ENCODE measurements around the gene KCNG4. TPM values are rescaled to one million over a fixed set of nuclear protein-coding genes. Genes with fewer than 3 reads are reported as not detected.
A peak's percentile ranks its signal among the peaks of the same experiment; 100 is the strongest.
"Not testable (repeated sequence)": the region's sequence is repeated elsewhere in the genome, so short reads cannot be mapped to it uniquely, and the experiment has no call there.

The KCNG4 gene
- total RNA-seq, 2 donors from 2014 or later, result not detected

GRCh38 chr16:84207251-84207650, 32.6 kb downstream of the KCNG4 start:
- no peaks in the 10 kb centered on the region for H3K36me3 ChIP-seq
- H3K27me3 ChIP-seq, result no peaks in the 10 kb centered on the region
- no peaks in the 10 kb centered on the region for H3K4me1 ChIP-seq
- H3K9me3 ChIP-seq, result no peaks in the 10 kb centered on the region
- no peak overlapping the region for H3K4me3 ChIP-seq
- no peak for TF ChIP-seq CTCF (IDR thresholded peaks at IDR 0.05)
- H3K27ac ChIP-seq, result no peak overlapping the region
- no peak for DNase-seq (ENCODE audit: low spot score)

- TF ChIP-seq CTCF (IDR thresholded peaks at IDR 0.05), result no peak
- Histone ChIP-seq H3K9me3 (no peaks in the 10 kb centered on the region), H3K27ac (no peak overlapping the region), H3K4me1 (no peaks in the 10 kb centered on the region), H3K36me3 (no peaks in the 10 kb centered on the region), H3K4me3 (no peak overlapping the region), H3K27me3 (no peaks in the 10 kb centered on the region)
- DNase-seq (ENCODE audit: low spot score), result no peak
These were observed 33.7 kb downstream of the KCNG4 start for GRCh38 chr16:84205976-84206691.

DNA sequence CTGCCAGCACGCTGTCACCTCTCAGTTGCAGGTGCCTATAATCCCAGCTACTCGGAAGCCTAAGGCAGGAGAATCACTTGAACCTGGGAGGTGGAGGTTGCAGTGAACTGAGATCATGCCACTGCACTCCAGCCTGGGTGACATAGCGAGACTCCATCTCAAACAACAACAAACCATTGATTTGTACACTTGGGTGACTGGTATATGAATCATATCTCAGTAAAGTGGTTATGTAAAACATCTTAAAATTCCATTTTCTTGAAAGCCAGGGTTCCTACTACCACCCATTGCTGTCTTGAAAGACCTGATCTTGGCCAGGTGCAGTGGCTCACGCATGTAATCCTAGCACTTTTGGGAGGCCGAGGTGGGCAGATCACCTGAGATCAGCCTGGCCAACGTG, 34.7 kb downstream of the KCNG4 start:
- H3K27ac ChIP-seq; H3K4me1 ChIP-seq; H3K27me3 ChIP-seq; DNase-seq (ENCODE audit: low spot score); H3K4me3 ChIP-seq; H3K9me3 ChIP-seq; H3K36me3 ChIP-seq: not testable (repeated sequence)

DNA sequence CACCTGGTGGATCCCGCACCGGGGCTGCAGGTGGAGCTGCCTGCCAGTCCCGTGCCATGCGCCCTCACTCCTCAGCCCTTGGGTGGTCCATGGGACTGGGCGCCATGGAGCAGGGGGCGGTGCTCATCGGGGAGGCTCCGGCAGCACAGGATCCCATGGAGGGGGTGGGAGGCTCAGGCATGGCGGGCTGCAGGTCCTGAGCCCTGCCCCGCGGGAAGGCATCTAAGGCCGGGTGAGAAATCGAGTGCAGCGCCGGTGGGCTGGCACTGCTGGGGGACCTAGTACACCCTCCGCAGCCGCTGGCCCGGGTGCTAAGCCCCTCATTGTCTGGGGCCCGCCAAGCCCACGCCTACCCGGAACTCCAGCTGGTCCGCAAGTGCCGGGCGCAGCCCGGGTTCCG, 35.3 kb downstream of the KCNG4 start:
- not testable (repeated sequence) for H3K4me1 ChIP-seq; H3K9me3 ChIP-seq; H3K27me3 ChIP-seq; H3K27ac ChIP-seq; H3K36me3 ChIP-seq; H3K4me3 ChIP-seq; DNase-seq (ENCODE audit: low spot score)

DNA sequence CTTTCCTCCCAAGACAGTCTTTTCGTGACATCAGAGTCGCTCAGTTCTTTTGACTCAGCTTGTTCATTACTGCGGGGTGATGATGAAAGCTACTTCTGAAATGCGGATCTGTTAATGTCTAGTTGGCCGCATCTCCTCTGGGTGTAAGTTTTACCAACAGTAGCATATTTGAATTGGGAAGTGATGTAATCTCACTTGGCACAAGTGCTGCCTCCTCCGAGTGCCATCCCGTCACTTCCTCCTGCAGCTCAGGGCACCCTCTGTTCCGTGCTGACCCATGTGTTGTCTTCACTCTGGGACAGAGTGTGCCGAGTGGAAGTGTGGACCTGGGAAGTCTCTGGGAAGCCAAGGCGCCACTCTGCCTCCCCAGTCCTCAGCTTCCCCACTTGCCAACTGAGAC, 40.0 kb downstream of the KCNG4 start:
- TF ChIP-seq CTCF (IDR thresholded peaks at IDR 0.05), result no peak
- Histone ChIP-seq H3K27me3 (no peaks in the 10 kb centered on the region), H3K27ac (no peak overlapping the region), H3K4me3 (no peak overlapping the region), H3K9me3 (no peaks in the 10 kb centered on the region), H3K36me3 (no peaks in the 10 kb centered on the region), H3K4me1 (no peaks in the 10 kb centered on the region)
- DNase-seq (ENCODE audit: low spot score), result peak; percentile 71

DNA sequence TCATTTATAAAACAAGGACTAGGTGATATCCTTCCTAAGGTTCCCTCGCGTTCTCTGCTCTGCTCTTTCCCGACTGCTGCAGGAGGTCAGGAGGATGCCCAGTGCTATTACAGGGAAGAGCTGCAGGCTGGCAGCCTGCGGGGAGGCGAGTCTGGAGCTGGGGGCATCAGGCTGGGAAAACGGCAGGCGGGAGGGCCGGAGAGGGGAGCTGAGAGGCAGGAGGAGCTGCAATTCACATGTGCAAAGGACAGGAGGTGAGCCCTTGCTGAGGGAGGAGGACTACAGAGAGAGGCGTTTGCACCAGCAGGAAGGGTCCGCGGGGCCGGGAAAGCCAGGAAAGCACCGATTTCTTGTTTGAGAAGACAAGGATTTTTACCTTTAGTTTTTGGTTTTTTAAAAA, 40.7 kb downstream of the KCNG4 start:
- Histone ChIP-seq H3K4me1 (no peaks in the 10 kb centered on the region), H3K36me3 (no peaks in the 10 kb centered on the region), H3K27ac (no peak overlapping the region), H3K27me3 (no peaks in the 10 kb centered on the region), H3K4me3 (no peak overlapping the region), H3K9me3 (no peaks in the 10 kb centered on the region)
- DNase-seq (ENCODE audit: low spot score), result no peak
- TF ChIP-seq CTCF (IDR thresholded peaks at IDR 0.05), result no peak

- Histone ChIP-seq H3K9me3 (no peaks in the 10 kb centered on the region), H3K27me3 (no peaks in the 10 kb centered on the region), H3K27ac (no peak overlapping the region), H3K4me1 (no peaks in the 10 kb centered on the region), H3K4me3 (no peak overlapping the region), H3K36me3 (no peaks in the 10 kb centered on the region)
- DNase-seq (ENCODE audit: low spot score), result no peak
- TF ChIP-seq CTCF (IDR thresholded peaks at IDR 0.05), result no peak
These were observed 41.4 kb downstream of the KCNG4 start for GRCh38 chr16:84198401-84198800.

Measured in right atrium auricular region (tissue), 2 donors.